GM18870 (cell line): ENCODE measurements around the gene EIF4EBP2.

ENCODE experiments used
- ATAC-seq: cut with Tn5 transposase; IDR thresholded peaks from one replicate; pipeline ENCODE4 v1.9.1; 2021; ENCODE audit warnings: moderate library complexity; ENCODE audit not compliant: unreplicated experiment

The EIF4EBP2 gene

DNA sequence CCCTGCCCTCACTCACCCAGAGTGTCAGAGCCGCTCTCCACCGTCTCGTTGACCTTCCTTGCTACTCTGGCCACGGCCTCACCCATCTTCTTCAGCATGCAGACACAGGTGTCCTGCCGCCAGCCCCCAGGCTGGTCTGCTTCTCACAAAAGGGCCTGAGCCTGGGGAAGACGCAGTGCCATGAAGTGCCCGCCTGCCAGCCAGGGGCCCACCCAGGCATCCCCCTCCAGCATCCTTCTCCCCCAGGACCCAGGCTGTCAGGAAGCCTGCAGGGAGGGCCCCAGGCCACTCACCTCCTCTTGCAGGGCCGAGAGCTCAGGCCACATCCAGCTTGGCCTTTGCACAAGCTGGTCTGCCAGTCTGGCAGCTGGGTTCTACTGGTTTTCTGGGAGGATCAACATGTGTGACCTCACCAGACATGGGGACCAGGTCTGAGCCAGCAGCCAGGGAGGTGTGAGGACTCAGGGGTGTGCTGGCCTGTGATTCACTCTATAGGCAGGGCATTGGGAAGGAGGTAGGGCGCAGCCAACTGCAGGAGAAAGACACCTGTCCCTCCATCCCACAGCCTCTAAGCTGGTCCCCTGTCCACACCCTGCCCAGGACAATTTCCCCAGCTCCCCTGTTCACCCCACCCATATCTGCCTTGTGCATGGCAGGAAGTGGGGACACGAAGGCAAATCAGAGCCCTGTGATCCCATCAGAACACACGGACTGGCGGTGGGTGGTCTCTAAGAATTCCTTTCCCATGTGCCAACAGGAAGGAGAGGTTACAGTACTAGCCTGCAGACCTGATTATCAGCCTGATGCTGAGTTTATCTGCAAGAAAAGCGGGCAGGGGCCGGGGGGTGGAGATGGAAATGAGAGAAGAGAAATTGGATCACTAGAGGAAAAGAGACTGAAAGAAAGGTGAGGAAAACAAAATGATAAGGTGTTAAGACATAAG, 27.2 kb upstream of the EIF4EBP2 start:
- ATAC-seq, result no peak

DNA sequence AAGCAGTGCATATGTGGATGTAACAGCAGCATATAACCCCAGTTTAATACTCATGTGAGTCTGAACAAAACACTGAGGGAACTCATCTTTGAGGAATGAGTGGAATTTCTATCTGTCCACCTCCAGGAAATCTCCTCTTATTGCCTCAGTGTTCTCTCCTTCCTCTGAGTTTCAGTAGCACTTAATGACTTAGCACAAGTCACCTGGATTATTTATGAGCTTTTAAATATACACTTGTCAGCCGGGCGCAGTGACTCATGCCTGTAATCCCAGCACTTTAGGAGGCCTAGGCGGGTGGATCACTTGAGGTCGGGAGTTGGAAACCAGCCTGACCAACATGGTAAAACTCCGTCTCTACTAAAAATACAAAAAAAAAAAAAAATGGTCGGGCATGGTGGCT, 25.8 kb upstream of the EIF4EBP2 start:
- no peak for ATAC-seq

DNA sequence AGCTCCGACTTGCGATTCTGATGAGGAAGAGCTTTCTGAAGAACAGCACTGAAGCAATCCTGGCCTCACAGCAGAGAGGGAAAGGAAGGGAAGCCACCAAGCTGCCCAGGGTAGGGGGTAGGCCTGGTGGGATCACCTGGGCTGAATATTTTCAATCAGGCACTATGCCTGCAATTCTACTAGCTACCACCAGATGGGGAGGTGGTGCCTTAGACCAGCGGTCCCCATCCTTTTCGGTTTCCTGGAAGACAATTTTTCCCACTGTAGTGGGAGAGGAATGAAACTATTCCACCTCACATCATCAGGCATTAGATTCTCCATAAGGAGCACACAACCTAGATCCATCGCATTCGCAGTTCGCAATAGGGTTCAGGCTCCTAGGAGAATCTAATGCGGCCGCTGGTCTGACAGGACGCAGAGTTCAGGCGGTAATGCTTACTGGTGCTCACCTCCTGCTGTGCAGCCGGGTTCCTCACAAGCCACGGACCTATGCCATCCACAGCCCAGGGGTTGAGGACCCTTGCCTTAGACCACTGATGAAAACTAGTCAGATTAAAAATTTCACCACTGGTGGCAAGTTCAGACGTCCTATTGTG, 24.3 kb upstream of the EIF4EBP2 start:
- ATAC-seq, result no peak

DNA sequence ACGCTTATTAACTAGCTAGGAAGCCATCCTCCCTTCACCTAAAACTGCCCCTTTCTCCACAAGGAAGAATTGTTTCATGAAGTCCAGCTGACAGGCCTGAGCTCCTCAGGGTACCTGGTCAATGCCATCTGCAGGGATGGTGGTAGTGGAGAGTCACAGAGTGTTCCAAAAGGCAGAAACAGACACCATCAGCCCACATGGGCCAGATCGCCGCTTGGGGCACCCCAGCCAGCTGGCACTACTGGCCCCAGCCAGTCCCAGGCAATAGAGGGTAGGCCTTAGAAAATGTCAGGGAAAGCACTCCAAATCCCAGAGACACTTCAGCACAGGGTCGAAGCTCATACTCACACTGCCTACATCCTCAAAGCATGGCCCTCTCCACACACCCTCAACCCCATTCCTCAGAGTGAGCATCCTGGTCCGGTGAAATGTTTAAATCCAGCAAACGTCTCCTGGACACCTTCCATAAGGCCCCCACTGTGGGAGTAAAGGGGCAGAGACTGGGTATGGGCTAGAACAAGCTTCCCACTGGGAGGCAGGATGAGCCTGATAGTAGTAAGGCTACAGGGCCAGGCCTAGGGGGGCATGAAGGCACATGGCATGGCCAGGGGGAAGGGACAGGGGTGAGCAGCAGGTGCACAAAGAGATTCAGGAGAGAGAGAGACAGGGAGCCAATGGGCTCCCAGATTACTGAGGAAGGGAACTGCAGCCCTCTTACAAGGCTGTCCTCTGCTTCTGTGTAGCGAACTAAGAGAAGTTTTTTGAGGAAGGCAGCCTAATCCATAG, 23.4 kb upstream of the EIF4EBP2 start:
- no peak for ATAC-seq

DNA sequence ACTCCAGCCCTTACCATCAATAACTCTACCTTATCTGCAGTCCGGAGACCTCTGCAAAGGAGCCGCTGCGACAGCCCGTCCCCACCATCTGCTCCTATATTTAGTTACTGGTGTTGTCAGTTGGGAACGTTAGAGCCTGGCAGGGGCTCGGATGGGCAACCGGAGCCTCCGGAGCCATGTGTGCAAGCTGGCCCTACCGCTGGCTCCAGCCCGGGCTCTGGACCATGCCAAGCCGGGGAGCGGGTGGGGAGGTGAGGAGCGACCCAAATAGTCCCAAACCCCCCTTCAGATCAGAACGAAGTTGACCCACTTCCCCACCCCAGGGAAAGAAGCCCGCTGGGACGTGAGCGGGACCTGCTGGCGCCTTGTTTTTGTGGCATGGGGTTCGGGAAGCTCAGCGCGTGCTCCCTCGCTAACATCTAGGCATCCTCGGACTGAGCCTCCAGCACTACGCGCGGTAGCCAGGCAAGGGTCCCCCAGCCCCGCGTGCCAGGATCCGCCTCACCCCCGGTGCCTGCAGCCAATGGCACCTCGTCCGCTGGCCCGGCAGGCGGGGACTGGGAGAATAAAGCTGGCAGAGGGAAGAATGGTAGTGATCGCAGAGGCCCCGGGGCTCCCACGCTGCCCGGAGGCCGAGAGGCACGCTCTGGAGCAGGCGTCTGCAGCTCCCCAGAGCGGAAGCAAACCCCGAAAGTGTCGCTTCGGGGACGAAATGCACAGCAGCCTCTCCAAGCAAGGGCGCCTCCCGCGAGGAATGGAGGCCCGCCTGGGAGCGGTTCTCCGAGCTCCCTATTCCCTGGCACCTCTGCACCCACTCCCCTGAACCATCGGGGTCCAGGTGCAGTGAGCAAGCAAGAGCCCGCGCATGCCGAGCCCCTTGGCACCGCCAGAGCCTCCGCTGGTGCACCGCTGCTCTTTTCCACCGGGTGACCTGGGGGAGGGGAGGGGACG, 22.2 kb upstream of the EIF4EBP2 start:
- no peak for ATAC-seq

DNA sequence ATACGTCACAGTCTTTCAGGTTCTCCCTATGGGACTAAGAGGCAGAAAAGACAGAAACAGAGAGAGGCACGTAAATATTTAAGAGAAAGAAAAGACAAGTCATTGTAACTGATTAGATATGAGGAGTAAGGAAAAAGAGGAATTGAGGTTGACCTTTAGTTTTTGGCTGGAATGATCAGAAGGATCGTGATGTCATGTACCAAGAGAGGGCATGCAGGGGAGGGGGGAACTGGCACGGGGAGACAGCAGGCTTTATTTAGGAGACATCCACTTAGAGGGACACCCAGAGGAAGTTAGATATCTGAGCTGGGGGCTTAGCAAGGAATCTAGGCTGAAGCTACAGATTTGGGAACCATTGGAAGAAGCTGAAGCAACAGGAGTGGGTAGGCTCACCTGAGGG, 12.3 kb upstream of the EIF4EBP2 start:
- ATAC-seq, result no peak

DNA sequence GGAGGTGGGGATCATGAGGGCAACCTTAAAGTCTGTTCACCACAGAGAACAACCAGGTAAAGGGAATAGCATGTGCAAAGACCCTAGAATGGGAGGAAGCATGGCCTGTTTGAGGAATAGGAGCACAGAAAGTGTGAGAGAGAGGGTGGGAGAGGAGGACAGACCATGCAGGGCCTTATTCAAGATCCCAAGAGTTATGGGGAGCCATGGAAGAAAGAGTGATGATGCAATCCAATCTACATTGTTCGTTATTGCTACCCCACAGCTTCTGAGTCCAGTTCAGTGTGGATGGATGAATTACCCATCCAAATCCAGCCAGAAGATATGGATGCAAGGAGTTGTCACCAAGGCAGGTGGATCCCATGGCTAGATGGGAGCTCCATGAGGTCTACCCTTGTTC, 7.8 kb upstream of the EIF4EBP2 start:
- no peak for ATAC-seq

DNA sequence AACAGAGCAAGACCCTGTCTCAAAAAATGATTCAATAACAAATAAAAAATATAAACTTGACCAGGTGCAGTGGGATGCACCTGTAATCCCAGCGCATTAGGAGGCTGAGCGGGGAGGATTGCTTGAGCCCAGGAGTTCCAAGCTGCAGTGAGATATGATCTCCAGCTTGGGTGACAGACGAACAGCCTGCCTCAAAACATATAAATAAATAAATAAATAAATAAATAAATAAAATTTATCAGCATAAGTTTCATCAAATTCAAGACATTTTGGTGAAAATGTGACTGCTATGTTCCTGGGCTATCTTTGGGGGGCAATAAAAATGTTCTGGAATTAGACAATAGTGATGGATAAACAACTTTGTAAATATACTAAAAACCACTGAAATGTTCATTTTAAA, 4.8 kb upstream of the EIF4EBP2 start:
- no peak for ATAC-seq

DNA sequence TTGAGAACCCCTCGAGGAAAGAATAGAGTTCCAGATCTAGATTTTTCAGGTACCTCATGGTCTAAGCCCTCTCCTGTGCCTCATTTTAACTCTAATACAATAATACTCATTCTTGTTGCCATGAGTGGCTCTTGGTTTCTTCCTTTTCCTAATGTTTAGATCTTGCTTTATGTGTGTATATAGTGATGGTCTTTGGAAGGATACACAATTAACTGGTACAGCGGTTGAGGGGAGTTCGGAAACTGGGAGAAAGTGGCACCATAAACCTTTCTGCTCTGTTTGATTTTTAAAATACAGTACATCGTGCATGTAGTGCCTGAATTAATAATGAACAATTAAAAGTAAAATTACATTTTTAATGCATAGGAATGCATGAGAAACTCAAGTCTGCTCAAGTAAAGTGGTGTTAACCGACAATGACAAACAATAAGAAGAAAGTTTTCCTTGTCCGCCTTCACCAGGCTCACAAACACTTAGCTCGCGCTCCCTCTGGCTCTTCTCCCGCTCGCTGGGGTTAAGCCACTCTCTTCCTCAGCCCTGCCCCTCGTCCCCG, 386 bp upstream of the EIF4EBP2 start:
- peak; percentile 9 for ATAC-seq

DNA sequence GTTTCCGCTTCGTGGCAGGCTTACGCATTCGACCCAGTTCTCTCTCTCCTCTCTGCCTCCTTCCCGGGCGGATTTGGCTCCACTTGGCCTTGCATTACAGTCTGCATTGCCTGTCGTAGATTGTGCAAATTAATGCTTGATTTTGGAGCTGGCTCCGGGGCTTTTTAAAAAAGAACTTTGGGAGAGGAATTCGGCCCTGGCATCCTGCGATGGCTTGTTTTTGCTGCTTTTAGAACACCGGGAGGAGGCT, 767 bp downstream of the EIF4EBP2 start:
- ATAC-seq, result no peak

DNA sequence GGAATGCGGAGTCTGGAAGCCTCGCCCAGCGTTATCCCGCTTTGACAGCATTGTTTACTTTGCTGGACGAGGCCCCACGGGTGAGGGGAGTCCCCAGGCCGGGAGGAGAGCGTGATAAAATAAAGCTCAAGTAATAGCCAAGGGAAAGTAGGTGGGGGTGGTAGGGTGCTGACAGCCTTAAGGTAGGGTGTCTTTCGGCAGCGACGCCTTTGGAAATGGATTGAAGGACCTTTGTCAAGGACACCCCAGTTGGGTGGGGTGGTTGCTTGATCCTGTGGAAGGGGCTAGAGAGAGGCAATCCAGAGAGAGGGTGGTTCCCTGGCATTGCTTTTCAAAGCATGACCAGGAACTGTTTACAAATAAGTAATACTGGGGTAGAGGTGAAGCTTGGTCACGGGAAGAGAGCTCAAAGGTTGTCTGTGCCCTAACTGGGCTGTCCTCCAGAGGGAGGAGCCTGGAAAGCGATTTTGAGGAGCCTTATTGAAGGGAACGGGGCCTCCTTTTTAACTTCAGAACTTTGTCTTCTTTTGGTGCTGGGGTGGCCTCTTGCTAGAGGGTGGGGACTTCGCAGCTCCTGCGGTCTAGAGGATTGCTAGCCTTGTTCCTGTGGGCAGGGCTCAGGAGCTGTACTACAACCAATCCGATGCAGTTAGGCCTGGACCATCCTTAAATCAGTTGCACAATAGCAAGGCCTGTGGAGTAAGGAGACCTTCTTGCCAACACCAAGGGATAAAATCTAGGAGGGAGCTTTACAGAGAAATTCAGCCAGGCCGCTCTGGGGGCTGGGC, 1.3 kb downstream of the EIF4EBP2 start:
- peak; percentile 46 for ATAC-seq

DNA sequence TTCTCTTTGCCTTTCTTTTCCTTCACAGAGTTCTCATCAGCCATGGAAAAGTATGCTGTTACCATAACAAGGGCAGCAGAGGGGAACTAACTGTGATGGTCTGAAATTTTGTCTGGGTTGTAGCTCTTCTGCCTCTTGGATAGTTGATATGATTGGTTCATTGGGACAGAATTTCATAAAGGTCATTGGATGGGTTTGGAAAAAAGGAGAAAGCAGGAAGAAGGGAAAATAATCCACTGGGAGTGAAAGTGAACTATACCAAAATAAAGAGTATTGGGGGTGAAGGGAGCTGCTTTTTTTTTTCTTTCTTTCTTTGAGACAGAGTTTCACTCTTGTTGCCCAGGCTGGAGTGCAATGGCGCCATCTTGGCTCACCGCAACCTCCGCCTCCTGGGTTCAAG, 5.8 kb downstream of the EIF4EBP2 start:
- ATAC-seq, result no peak

DNA sequence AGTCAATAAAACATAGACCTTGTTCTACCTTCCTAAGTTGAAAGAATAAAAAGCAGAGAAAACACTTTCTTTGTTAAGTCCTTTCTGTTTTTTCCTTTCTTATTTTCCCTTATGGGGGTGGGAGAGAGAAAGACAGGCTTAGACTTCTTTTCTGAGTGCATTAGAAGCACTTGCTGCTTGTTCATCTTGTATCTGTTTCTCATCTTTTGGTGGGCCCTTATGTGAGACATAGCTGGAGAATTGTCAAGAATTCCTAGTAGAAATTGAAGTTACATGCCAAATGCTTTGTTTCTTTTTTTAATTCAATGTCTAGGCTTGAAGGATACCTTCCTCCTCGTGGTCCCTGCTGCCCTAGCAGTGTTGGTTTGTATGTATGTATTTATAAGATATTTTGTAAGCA, 6.7 kb downstream of the EIF4EBP2 start:
- no peak for ATAC-seq

DNA sequence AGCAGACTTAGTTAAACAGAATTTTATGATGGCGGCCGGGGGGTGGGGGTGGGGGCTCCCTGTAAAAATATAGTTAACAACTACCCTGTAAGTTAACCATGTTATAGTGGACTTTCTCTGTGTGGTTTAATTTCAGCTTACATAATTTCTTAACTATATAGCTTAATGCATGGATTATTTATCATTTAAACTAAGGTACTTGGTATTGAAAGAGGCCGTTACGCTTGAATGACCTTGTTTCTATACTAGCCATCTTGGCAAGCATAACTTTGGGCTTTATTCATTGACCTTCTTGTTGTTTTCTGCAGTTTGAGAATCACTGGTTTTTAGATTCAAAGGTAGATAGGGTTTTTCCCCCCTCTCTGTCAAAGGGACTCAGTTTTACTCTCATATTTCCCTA, 8.4 kb downstream of the EIF4EBP2 start:
- no peak for ATAC-seq

DNA sequence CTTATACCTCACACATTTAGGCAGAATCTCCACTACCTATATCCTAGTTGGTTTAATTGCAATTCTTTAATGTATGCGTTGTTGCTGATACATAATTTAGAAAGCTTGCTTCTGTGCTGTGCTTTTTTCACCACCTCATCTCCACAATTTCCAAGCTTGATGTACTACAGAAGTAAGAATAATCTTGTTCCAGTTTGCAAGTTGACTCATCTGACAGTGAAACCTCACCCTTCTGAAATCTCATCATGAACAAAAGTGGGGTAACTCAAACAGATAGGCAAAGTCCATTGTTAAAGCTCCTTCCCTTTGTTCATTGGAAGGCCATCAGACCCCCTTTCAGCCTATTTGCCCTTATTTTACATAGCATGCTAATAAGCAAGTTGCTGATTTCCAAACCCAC, 13.6 kb downstream of the EIF4EBP2 start:
- ATAC-seq, result no peak

DNA sequence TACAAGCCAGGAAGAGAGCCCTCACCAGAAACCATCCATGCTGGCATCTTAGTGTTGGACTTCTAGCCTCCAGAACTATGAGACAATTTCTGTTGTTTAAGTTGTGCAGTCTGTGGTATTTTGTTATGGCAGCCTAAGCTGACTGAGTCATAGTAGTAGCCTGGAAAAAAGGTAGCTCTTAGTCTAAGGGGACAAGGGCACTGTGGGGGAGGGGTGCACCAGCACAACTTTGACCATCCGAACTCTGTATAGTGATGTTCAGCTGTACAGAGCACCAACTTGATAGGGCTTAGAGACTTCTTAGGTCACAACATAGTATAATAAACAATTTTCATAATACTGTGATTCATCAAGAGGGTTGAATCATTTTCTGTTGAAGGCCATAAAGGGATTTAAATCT, 14.3 kb downstream of the EIF4EBP2 start:
- ATAC-seq, result no peak

DNA sequence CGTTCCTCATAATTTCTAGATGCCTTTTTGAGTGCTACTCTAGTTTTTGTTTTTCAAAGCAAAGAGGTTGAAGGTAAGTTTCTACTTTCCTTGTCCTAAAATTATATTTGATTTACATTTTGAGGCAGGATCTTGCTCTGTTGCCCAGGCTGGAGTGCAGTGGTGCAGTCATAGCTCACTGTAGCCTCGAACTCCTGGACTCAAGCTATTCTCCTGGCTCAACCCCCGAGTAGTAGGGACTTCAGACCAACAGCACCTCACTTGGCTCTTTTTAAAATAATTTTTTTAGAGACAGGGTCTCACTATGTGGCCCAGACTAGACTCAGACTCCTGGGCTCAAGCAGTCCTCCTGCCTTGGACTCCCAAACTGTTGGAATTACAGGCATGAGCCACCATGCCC, 14.8 kb downstream of the EIF4EBP2 start:
- ATAC-seq, result no peak

DNA sequence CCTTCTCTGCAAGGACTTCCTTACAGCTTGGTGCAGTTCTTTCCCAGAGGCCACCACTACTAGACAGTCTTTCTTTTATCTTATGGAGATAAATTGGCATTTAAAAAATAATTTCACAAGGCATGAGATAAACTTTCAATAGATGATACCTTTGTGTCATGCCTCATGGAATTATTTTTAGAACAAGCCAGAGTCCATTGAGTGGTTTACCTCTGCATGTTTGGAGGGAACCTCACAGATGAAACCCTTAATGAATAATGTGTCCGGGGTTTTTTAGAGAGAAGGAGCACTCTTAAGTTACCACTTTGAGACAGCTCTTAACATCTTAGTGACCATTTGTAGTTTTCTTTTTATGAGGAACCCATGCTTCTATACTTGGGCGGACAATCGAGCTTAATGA, 20.4 kb downstream of the EIF4EBP2 start:
- no peak for ATAC-seq

DNA sequence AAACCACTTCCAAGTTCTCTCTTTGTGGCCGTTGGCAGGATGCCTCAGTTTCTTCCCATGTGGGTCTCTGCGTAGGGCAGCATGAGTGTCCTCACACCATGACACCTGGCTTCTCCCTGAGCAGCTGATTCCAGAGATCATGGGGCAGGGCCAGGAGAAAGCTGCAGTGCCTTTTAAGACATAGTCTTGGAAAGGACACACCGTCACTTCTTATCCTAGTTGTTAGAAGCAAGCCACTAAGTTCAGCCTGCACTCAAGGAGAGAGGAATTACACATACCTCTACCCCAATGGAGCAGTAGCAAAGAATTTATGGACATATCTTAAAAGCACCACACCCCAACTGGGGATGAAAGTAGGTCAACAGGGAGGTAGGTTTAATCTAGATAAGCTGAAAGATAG, 21.2 kb downstream of the EIF4EBP2 start:
- ATAC-seq, result no peak

DNA sequence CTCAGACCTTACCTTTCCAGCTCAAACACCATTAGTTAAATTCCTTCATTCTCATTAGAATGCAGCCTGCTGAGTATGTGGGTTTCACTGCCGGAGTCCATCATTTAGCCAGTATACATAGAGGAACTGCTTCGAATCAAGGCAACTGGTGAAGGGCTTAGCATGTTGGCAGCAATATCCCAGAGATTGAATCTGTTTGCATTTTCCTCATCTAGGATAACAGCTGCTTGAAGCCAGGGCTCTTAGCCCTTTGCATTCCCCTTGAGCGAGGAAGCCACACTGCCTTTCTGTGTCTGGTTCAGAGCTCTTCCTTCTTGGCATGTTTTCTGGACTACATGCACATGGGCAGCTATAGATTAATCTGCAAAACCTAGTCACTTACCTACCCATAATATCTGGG, 22.9 kb downstream of the EIF4EBP2 start:
- ATAC-seq, result no peak
